ENCODE results near the gene SCMH1. TPM values are rescaled to one million over a fixed set of nuclear protein-coding genes. Genes with fewer than 3 reads are reported as not detected.

SCMH1 gene
- polyA plus RNA-seq, 1 donor from 2014 or later = 23.0 TPM

DNA sequence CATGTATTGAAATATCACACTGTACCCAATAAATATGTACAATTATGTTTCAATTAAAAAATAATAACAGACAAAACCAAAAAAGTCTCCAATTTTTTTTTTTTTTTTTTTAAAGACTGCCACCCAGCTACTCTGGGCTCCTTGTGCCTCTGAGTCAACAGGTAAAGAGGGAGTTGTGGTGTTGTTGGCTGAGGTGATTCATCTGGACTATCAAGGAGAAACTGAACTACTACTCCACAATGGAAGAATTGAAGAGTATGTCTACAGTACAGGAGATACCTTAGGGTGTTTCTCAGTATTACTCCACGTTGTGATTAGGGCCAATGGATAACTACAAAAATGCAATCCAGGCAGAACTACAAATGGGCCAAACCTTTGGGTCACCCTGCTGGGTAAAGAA is 67.9 kb downstream of the SCMH1 start:
- H2AFZ ChIP-seq (ENCODE audit: low read depth, low read length) = no peak overlapping the region
- no peaks in the 10 kb centered on the region for H3K79me2 ChIP-seq (replicated peaks; ENCODE audit: insufficient read depth, low read length)
- H3K36me3 ChIP-seq (ENCODE audit: insufficient read depth, low read length) = no peaks in the 10 kb centered on the region
- no peak overlapping the region for H3K27ac ChIP-seq (ENCODE audit: low read length)
- no peak overlapping the region for H3K4me2 ChIP-seq (ENCODE audit: low read length)
- H3K4me3 ChIP-seq (ENCODE audit: low read length) = no peak overlapping the region
- H3K27me3 ChIP-seq (ENCODE audit: insufficient read depth, low read depth, low read length) = no peaks in the 10 kb centered on the region
- no peaks in the 10 kb centered on the region for H3K9me3 ChIP-seq (ENCODE audit: low read length)
- TF ChIP-seq, protein P1, sequence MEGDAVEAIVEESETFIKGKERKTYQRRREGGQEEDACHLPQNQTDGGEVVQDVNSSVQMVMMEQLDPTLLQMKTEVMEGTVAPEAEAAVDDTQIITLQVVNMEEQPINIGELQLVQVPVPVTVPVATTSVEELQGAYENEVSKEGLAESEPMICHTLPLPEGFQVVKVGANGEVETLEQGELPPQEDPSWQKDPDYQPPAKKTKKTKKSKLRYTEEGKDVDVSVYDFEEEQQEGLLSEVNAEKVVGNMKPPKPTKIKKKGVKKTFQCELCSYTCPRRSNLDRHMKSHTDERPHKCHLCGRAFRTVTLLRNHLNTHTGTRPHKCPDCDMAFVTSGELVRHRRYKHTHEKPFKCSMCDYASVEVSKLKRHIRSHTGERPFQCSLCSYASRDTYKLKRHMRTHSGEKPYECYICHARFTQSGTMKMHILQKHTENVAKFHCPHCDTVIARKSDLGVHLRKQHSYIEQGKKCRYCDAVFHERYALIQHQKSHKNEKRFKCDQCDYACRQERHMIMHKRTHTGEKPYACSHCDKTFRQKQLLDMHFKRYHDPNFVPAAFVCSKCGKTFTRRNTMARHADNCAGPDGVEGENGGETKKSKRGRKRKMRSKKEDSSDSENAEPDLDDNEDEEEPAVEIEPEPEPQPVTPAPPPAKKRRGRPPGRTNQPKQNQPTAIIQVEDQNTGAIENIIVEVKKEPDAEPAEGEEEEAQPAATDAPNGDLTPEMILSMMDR (IDR thresholded peaks at IDR 0.05; ENCODE audit: poor library complexity, severe bottlenecking) = no peak
- TF ChIP-seq TAF1 (IDR thresholded peaks at IDR 0.05; ENCODE audit: low read depth) (no peak), SMC3 (conservative IDR thresholded peaks at IDR 0.05; ENCODE audit: poor library complexity) (no peak), MXI1 (conservative IDR thresholded peaks at IDR 0.05; ENCODE audit: poor library complexity, severe bottlenecking) (no peak), POLR2AphosphoS5 (IDR thresholded peaks at IDR 0.05) (no peak), EP300 (conservative IDR thresholded peaks at IDR 0.05; ENCODE audit: poor library complexity, severe bottlenecking) (no peak), EZH2 (IDR thresholded peaks at IDR 0.05; ENCODE audit: borderline replicate concordance, insufficient read depth, low read length, poor library complexity, severe bottlenecking) (no peak), RAD21 (conservative IDR thresholded peaks at IDR 0.05) (no peak)
- TF ChIP-seq, protein P2, sequence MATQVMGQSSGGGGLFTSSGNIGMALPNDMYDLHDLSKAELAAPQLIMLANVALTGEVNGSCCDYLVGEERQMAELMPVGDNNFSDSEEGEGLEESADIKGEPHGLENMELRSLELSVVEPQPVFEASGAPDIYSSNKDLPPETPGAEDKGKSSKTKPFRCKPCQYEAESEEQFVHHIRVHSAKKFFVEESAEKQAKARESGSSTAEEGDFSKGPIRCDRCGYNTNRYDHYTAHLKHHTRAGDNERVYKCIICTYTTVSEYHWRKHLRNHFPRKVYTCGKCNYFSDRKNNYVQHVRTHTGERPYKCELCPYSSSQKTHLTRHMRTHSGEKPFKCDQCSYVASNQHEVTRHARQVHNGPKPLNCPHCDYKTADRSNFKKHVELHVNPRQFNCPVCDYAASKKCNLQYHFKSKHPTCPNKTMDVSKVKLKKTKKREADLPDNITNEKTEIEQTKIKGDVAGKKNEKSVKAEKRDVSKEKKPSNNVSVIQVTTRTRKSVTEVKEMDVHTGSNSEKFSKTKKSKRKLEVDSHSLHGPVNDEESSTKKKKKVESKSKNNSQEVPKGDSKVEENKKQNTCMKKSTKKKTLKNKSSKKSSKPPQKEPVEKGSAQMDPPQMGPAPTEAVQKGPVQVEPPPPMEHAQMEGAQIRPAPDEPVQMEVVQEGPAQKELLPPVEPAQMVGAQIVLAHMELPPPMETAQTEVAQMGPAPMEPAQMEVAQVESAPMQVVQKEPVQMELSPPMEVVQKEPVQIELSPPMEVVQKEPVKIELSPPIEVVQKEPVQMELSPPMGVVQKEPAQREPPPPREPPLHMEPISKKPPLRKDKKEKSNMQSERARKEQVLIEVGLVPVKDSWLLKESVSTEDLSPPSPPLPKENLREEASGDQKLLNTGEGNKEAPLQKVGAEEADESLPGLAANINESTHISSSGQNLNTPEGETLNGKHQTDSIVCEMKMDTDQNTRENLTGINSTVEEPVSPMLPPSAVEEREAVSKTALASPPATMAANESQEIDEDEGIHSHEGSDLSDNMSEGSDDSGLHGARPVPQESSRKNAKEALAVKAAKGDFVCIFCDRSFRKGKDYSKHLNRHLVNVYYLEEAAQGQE (IDR thresholded peaks at IDR 0.05; ENCODE audit: borderline replicate concordance) = no peak
- no peaks in the 10 kb centered on the region for H3K9me2 ChIP-seq (ENCODE audit: insufficient read depth, low read length)
- H3K9ac ChIP-seq (ENCODE audit: low read length) = no peak overlapping the region
- no peaks in the 10 kb centered on the region for H4K20me1 ChIP-seq (ENCODE audit: insufficient read depth)
- no peaks in the 10 kb centered on the region for H3F3A ChIP-seq (ENCODE audit: insufficient read depth, low read length, poor library complexity, severe bottlenecking)

DNA sequence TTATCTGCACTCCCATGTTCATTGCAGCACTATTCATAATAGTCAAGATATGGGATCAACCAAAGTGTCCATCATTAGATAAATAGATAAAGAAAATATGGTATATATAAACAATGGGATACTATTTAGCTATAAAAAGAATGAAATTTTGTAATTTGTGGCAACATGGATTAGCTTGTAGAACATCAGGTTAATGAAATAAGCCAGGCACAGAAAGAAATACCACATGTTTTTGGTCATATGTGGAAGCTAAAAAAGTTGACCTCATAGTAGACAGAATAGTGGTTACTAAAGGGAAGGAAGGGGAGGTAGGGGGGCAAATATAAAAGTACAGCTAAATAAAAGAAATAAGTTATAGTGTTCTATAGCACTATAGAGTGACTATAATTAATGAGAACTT is 68.5 kb downstream of the SCMH1 start:
- H3K27ac ChIP-seq (ENCODE audit: low read length) = no peak overlapping the region
- H3K9me3 ChIP-seq (ENCODE audit: low read length) = peaks cover 4% of the 10 kb centered on the region
- no peak overlapping the region for H3K9ac ChIP-seq (ENCODE audit: low read length)
- no peaks in the 10 kb centered on the region for H3K27me3 ChIP-seq (ENCODE audit: insufficient read depth, low read depth, low read length)
- no peak for TF ChIP-seq MXI1 (conservative IDR thresholded peaks at IDR 0.05; ENCODE audit: poor library complexity, severe bottlenecking)
- no peak for TF ChIP-seq EP300 (conservative IDR thresholded peaks at IDR 0.05; ENCODE audit: poor library complexity, severe bottlenecking)
- TF ChIP-seq POLR2AphosphoS5 (IDR thresholded peaks at IDR 0.05) = no peak
- TF ChIP-seq SMC3 (conservative IDR thresholded peaks at IDR 0.05; ENCODE audit: poor library complexity) = no peak
- no peak for TF ChIP-seq EZH2 (IDR thresholded peaks at IDR 0.05; ENCODE audit: borderline replicate concordance, insufficient read depth, low read length, poor library complexity, severe bottlenecking)
- TF ChIP-seq, protein P1 (IDR thresholded peaks at IDR 0.05; ENCODE audit: poor library complexity, severe bottlenecking) = no peak
- TF ChIP-seq RAD21 (conservative IDR thresholded peaks at IDR 0.05) = no peak
- TF ChIP-seq, protein P2 (IDR thresholded peaks at IDR 0.05; ENCODE audit: borderline replicate concordance) = no peak
- TF ChIP-seq TAF1 (IDR thresholded peaks at IDR 0.05; ENCODE audit: low read depth) = no peak
- no peaks in the 10 kb centered on the region for H3K9me2 ChIP-seq (ENCODE audit: insufficient read depth, low read length)
- H3K4me2 ChIP-seq (ENCODE audit: low read length) = no peak overlapping the region
- H3K79me2 ChIP-seq (replicated peaks; ENCODE audit: insufficient read depth, low read length) = no peaks in the 10 kb centered on the region
- H4K20me1 ChIP-seq (ENCODE audit: insufficient read depth) = no peaks in the 10 kb centered on the region
- no peaks in the 10 kb centered on the region for H3F3A ChIP-seq (ENCODE audit: insufficient read depth, low read length, poor library complexity, severe bottlenecking)
- no peak overlapping the region for H2AFZ ChIP-seq (ENCODE audit: low read depth, low read length)
- H3K36me3 ChIP-seq (ENCODE audit: insufficient read depth, low read length) = no peaks in the 10 kb centered on the region
- H3K4me3 ChIP-seq (ENCODE audit: low read length) = no peak overlapping the region

All from neural cell (in vitro differentiated cells).